ENCODE measurements around the gene NRDC.

NRDC gene

GRCh38 chr1:51758310-51758709 is 120.2 kb downstream of the NRDC start:
- no peak for DNase-seq (ENCODE audit: low read depth)

- DNase-seq (ENCODE audit: low read depth) = no peak
Measured at GRCh38 chr1:51756290-51756689, 122.2 kb downstream of the NRDC start.

GRCh38 chr1:51755437-51755836 is 123.1 kb downstream of the NRDC start:
- no peak for DNase-seq (ENCODE audit: low read depth)

- no peak for DNase-seq (ENCODE audit: low read depth)
Measured at GRCh38 chr1:51754666-51755065, 123.9 kb downstream of the NRDC start.

- no peak for DNase-seq (ENCODE audit: low read depth)
Measured at GRCh38 chr1:51753969-51754368, 124.6 kb downstream of the NRDC start.

GRCh38 chr1:51752073-51752948 is 126.2 kb downstream of the NRDC start:
- no peak for DNase-seq (ENCODE audit: low read depth)

GRCh38 chr1:51750729-51751128 is 127.8 kb downstream of the NRDC start:
- DNase-seq (ENCODE audit: low read depth) = no peak

- no peak for DNase-seq (ENCODE audit: low read depth)
Measured at GRCh38 chr1:51750218-51750617, 128.3 kb downstream of the NRDC start.

GRCh38 chr1:51749151-51749550 is 129.4 kb downstream of the NRDC start:
- DNase-seq (ENCODE audit: low read depth) = no peak

GRCh38 chr1:51745304-51745570 is 133.3 kb downstream of the NRDC start:
- DNase-seq (ENCODE audit: low read depth) = no peak

- no peak for DNase-seq (ENCODE audit: low read depth)
Measured at GRCh38 chr1:51744506-51745303, 133.8 kb downstream of the NRDC start.

GRCh38 chr1:51741121-51741681 is 137.3 kb downstream of the NRDC start:
- DNase-seq (ENCODE audit: low read depth) = no peak

- no peak for DNase-seq (ENCODE audit: low read depth)
Measured at GRCh38 chr1:51740652-51741051, 137.9 kb downstream of the NRDC start.
